ENCODE measurements around the gene SYK.
"Not testable (repeated sequence)": the region's sequence is repeated elsewhere in the genome, so short reads cannot be mapped to it uniquely, and the experiment has no call there.

The SYK gene

DNA sequence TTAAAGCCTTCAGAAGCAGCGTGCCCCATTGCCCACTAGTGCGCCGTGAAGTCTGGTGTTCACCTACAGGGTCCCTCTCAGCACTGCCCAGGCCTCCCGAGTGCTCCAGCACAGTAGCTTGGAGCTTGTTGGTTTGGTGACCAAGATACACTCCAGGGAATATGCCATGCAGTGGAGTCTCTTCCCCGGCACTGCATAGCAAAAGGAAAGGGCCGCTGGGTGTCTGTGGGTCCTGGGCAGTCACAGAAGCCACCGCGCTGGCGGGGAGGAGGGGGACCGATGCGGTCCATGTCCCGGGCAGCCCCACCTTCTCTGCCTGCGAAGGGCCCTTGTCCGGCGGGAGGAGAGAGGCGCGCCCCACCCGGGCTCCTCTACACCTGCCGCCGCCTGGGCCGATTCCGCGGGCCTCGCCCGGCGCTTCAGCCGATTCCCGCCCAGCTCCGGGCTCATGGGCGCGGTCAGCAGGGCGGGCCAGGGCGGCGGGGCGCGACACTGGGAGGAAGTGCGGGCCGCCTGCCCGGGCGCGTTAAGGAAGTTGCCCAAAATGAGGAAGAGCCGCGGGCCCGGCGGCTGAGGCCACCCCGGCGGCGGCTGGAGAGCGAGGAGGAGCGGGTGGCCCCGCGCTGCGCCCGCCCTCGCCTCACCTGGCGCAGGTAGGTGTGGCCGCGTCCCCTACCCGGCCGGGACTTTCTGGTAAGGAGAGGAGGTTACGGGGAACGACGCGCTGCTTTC lies at the start of gene SYK:
TSS of gene SYK (plus strand) at position 579 of the 732 bp plus-strand sequence. CDS start 42,080 bp downstream, outside the sequence.
- no peak within 1 kb of the TSS for H3K9ac ChIP-seq (ENCODE audit: low read depth, low read length)
- H3K79me2 ChIP-seq (ENCODE audit: insufficient read depth, low read length) = no peaks in the 10 kb centered on the region
- ATAC-seq (ENCODE audit: insufficient read depth, low read depth) (no peak), DNase-seq (no peak)
- TF ChIP-seq CTCF (IDR thresholded peaks at IDR 0.05; ENCODE audit: borderline replicate concordance, extremely low read depth, low read length, poor library complexity, severe bottlenecking) = no peak
- TF ChIP-seq EZH2 (IDR thresholded peaks at IDR 0.05; ENCODE audit: borderline replicate concordance, low read depth, low read length, severe bottlenecking) = no peak
- no peaks in the 10 kb centered on the region for H3K9me3 ChIP-seq (ENCODE audit: insufficient read depth, low read length, severe bottlenecking)
- H3K27me3 ChIP-seq (ENCODE audit: insufficient read depth, low read length, poor library complexity) = peaks cover 34% of the 10 kb centered on the region
- H3K4me3 ChIP-seq (ENCODE audit: low read depth in 1 of 2, low read length in 2 of 2) = no peak within 1 kb of the TSS
- no peak within 1 kb of the TSS for H2AFZ ChIP-seq (ENCODE audit: low read depth, low read length)
- H3K36me3 ChIP-seq (ENCODE audit: insufficient read depth, low read length) = no peaks in the 10 kb centered on the region
- H3K4me2 ChIP-seq (ENCODE audit: insufficient read depth, low read length) = no peak within 1 kb of the TSS
- H4K20me1 ChIP-seq (ENCODE audit: insufficient read depth, low read length) = no peaks in the 10 kb centered on the region
- no peak within 1 kb of the TSS for H3K27ac ChIP-seq (ENCODE audit: low read length)
- H3K4me1 ChIP-seq (ENCODE audit: insufficient read depth, low read length) = no peaks in the 10 kb centered on the region

DNA sequence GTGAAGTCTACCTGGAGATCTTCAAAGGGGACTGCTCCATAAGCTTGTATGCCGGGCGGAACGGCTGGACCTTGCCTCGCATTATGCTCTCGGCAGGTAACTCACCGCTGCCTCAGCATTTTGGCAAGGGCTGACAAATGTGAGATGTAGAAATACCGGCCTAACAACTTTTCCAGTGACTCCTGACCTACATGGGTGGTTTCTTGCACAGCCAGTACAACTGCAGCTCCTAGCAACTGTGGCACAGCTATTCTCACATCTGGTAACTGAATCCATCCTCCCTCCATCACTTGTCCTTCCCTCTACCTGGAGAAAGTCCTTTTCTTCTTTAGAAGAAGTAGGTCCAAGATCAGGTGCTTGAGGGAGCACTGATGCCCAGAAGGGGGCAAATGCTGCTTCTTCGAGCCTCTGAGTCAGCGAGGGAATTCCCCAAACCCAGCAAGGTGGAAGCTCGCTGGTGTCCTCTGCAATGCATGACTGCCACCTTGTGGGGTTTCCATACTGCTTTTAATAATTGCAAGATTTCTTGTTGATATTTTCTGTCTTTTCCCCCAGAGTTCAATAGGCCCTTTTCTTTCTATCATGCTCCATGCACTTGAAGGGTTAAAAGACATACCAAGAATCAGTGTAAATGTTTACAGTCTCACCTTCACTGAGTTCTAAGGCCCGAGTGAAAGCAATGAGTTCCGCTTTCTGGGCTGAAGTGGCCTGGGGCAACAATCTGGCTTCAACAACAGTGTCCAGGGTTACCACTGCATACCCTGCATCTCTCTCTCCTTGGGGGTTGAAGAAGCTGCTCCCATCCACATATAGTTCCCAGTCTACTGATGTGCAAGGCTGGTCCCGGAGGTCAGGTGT lies 45.9 kb upstream of the SYK start:
- not testable (repeated sequence) for H4K20me1 ChIP-seq (ENCODE audit: insufficient read depth, low read length); H3K27me3 ChIP-seq (ENCODE audit: insufficient read depth, low read length, poor library complexity); H2AFZ ChIP-seq (ENCODE audit: low read depth, low read length); H3K9ac ChIP-seq (ENCODE audit: low read depth, low read length); H3K9me3 ChIP-seq (ENCODE audit: insufficient read depth, low read length, severe bottlenecking); ATAC-seq (ENCODE audit: insufficient read depth, low read depth); H3K4me1 ChIP-seq (ENCODE audit: insufficient read depth, low read length); H3K4me2 ChIP-seq (ENCODE audit: insufficient read depth, low read length); H3K27ac ChIP-seq (ENCODE audit: low read length); H3K36me3 ChIP-seq (ENCODE audit: insufficient read depth, low read length); H3K4me3 ChIP-seq (ENCODE audit: low read depth in 1 of 2, low read length in 2 of 2); H3K79me2 ChIP-seq (ENCODE audit: insufficient read depth, low read length)
- peak; percentile 36 for TF ChIP-seq CTCF (IDR thresholded peaks at IDR 0.05; ENCODE audit: borderline replicate concordance, extremely low read depth, low read length, poor library complexity, severe bottlenecking)
- peak; percentile 32 for DNase-seq

DNA sequence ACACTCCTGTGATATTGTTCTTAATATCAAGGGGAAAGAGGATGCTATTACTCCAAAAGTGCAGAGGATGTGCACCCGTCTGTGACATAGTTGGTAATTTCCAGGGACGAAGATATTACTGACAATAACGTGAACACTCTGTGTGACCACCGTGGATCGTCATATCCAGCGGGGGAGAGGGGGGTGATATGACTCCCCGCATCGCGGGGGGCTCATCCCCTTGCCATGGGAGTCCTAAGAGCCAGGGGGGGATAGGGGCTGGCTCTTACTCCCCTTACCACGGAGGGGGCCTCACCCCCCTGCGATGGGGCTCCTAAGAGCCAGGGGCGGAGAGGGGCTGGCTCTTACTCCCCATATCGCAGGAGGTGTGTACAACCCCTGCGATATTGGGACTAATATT lies 41.0 kb upstream of the SYK start:
- not testable (repeated sequence) for DNase-seq; H3K79me2 ChIP-seq (ENCODE audit: insufficient read depth, low read length); H3K9me3 ChIP-seq (ENCODE audit: insufficient read depth, low read length, severe bottlenecking); H3K27ac ChIP-seq (ENCODE audit: low read length); H3K9ac ChIP-seq (ENCODE audit: low read depth, low read length); H3K36me3 ChIP-seq (ENCODE audit: insufficient read depth, low read length); ATAC-seq (ENCODE audit: insufficient read depth, low read depth); H4K20me1 ChIP-seq (ENCODE audit: insufficient read depth, low read length); H3K27me3 ChIP-seq (ENCODE audit: insufficient read depth, low read length, poor library complexity); H3K4me2 ChIP-seq (ENCODE audit: insufficient read depth, low read length); H2AFZ ChIP-seq (ENCODE audit: low read depth, low read length); H3K4me1 ChIP-seq (ENCODE audit: insufficient read depth, low read length); H3K4me3 ChIP-seq (ENCODE audit: low read depth in 1 of 2, low read length in 2 of 2)

DNA sequence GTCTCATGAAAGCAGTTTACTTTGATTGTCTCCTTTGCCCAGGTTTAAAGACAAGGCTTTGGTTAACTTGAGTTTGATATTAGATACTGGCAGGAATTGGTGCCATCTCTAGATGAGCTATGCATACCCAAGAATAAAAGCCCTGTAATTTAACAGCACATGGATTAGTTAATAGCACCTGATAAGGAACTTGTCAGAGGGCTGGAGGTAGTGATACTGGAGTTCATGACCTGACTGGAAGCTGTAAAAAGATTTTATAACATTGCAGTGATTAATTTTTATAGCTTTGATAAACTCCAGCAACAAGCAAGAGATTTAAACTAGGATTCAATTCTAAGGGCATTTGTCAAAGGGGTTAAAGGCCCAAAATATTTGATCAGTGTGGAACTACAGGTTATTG lies 34.9 kb upstream of the SYK start:
- H3K4me2 ChIP-seq (ENCODE audit: insufficient read depth, low read length) = no peak overlapping the region
- TF ChIP-seq CTCF (IDR thresholded peaks at IDR 0.05; ENCODE audit: borderline replicate concordance, extremely low read depth, low read length, poor library complexity, severe bottlenecking) (no peak), EZH2 (IDR thresholded peaks at IDR 0.05; ENCODE audit: borderline replicate concordance, low read depth, low read length, severe bottlenecking) (no peak)
- H3K9me3 ChIP-seq (ENCODE audit: insufficient read depth, low read length, severe bottlenecking) = peaks cover 15% of the 10 kb centered on the region
- no peak overlapping the region for H2AFZ ChIP-seq (ENCODE audit: low read depth, low read length)
- DNase-seq = no peak
- H3K36me3 ChIP-seq (ENCODE audit: insufficient read depth, low read length) = no peaks in the 10 kb centered on the region
- H3K4me3 ChIP-seq (ENCODE audit: low read depth in 1 of 2, low read length in 2 of 2) = no peak overlapping the region
- H3K4me1 ChIP-seq (ENCODE audit: insufficient read depth, low read length) = no peaks in the 10 kb centered on the region
- no peaks in the 10 kb centered on the region for H3K27me3 ChIP-seq (ENCODE audit: insufficient read depth, low read length, poor library complexity)
- H3K27ac ChIP-seq (ENCODE audit: low read length) = no peak overlapping the region
- no peaks in the 10 kb centered on the region for H3K79me2 ChIP-seq (ENCODE audit: insufficient read depth, low read length)
- H4K20me1 ChIP-seq (ENCODE audit: insufficient read depth, low read length) = no peaks in the 10 kb centered on the region
- no peak for ATAC-seq (ENCODE audit: insufficient read depth, low read depth)
- H3K9ac ChIP-seq (ENCODE audit: low read depth, low read length) = no peak overlapping the region

Measured in DND-41 (cell line).